WTC11 (cell line): Measurements from ENCODE around the gene SLC22A13. TPM values are rescaled to one million over a fixed set of nuclear protein-coding genes. Genes with fewer than 3 reads are reported as not detected.

Source experiments
- ATAC-seq: fragments of 200-7000 bp; cut with Tn5 transposase; 2 replicates; pipeline ENCODE4 v1.10.0; 2021; ENCODE audit warnings: mild to moderate bottlenecking, moderate library complexity
- CTCF ChIA-PET: fragments of 300-600 bp; sonication (Branson Sonifier 250); formaldehyde crosslinking; loops from one replicate; lab custom pipeline; 2021; ENCODE audit warnings: antibody characterized with exemption; lab: Charles Lee
- POLR2A ChIA-PET: fragments of 350-600 bp; sonication (Branson Sonifier 250); formaldehyde crosslinking; loops from one replicate; lab custom pipeline; 2021; ENCODE audit warnings: antibody characterized with exemption; lab: Charles Lee
- DNase-seq: peaks from one replicate; pipeline ENCODE4 v3.0.0; 2021; ENCODE audit warnings: low spot score
- H3K27ac Mint-ChIP-seq: 2 replicates; pipeline ENCODE4 v1.8.0; 2021; ENCODE audit warnings: mixed read lengths
- H3K27me3 Mint-ChIP-seq: 2 replicates; pipeline ENCODE4 v1.8.0; 2021; ENCODE audit warnings: low read depth, mild to moderate bottlenecking, moderate library complexity, mixed read lengths
- H3K36me3 Mint-ChIP-seq: 2 replicates; pipeline ENCODE4 v1.8.0; 2021; ENCODE audit warnings: mixed read lengths
- H3K4me1 Mint-ChIP-seq: 2 replicates; pipeline ENCODE4 v1.8.0; 2022; ENCODE audit warnings: mixed read lengths
- H3K4me3 Mint-ChIP-seq: 2 replicates; pipeline ENCODE4 v1.8.0; 2021; ENCODE audit warnings: mild to moderate bottlenecking, moderate library complexity, mixed read lengths
- H3K9me3 Mint-ChIP-seq: 2 replicates; pipeline ENCODE4 v1.8.0; 2021; ENCODE audit warnings: mixed read lengths
- AR ChIP-seq: fragments of 250-450 bp; sonication (Bioruptor Pico); IDR thresholded peaks from 2 replicates; pipeline ENCODE4 v1.9.0; 2021; ENCODE audit warnings: mild to moderate bottlenecking
- ARID4B ChIP-seq: sonication (generic); formaldehyde crosslinking; IDR thresholded peaks from 2 replicates; pipeline ENCODE4 v1.8.0; 2023; ENCODE audit warnings: missing genetic modification reagents, mild to moderate bottlenecking, borderline replicate concordance
- CREM ChIP-seq: sonication (generic); formaldehyde crosslinking; IDR thresholded peaks from 2 replicates; pipeline ENCODE4 v1.8.1; 2022; ENCODE audit warnings: mild to moderate bottlenecking, missing genetic modification reagents, moderate library complexity
- ELF4 ChIP-seq: sonication (generic); formaldehyde crosslinking; IDR thresholded peaks from 2 replicates; pipeline ENCODE4 v1.8.1; 2022; ENCODE audit warnings: low read depth, mild to moderate bottlenecking, moderate library complexity, missing genetic modification reagents
- GABPB1 ChIP-seq: sonication (generic); formaldehyde crosslinking; IDR thresholded peaks from 2 replicates; pipeline ENCODE4 v1.8.1; 2023; ENCODE audit warnings: mild to moderate bottlenecking, missing genetic modification reagents
- GTF2I ChIP-seq: fragments of 250-450 bp; sonication (Bioruptor Pico); conservative IDR thresholded peaks from 2 replicates; pipeline ENCODE4 v1.4.0; 2021; ENCODE audit warnings: mild to moderate bottlenecking
- MYBL2 ChIP-seq: sonication (generic); formaldehyde crosslinking; IDR thresholded peaks from 2 replicates; pipeline ENCODE4 v1.8.1; 2023; ENCODE audit warnings: mild to moderate bottlenecking, moderate library complexity, missing genetic modification reagents
- OVOL2 ChIP-seq: fragments of 250-450 bp; sonication (Bioruptor Pico); IDR thresholded peaks from 2 replicates; pipeline ENCODE4 v1.9.0; 2021; ENCODE audit warnings: mild to moderate bottlenecking, borderline replicate concordance
- PRRX2 ChIP-seq: fragments of 250-450 bp; sonication (Bioruptor Pico); IDR thresholded peaks from 2 replicates; pipeline ENCODE4 v1.8.0; 2021; ENCODE audit warnings: mild to moderate bottlenecking
- TEAD1 ChIP-seq: sonication (generic); formaldehyde crosslinking; IDR thresholded peaks from 2 replicates; pipeline ENCODE4 v1.8.0; 2022; ENCODE audit warnings: mild to moderate bottlenecking, missing genetic modification reagents
- USF1 ChIP-seq: sonication (generic); formaldehyde crosslinking; IDR thresholded peaks from 2 replicates; pipeline ENCODE4 v1.8.0; 2022; ENCODE audit warnings: mild to moderate bottlenecking, missing genetic modification reagents
- ZNF138 ChIP-seq: sonication (generic); formaldehyde crosslinking; conservative IDR thresholded peaks from 2 replicates; pipeline ENCODE4 v1.8.1; 2022; ENCODE audit warnings: mild to moderate bottlenecking, moderate library complexity, missing genetic modification reagents
- ZNF671 ChIP-seq: fragments of 250-450 bp; sonication (Bioruptor Pico); IDR thresholded peaks from 2 replicates; pipeline ENCODE4 v1.8.0; 2021; ENCODE audit warnings: mild to moderate bottlenecking
- total RNA-seq: library from RNA; stranded (reverse); gene quantifications from 3 replicates; pipeline ENCODE4 v1.2.3, GENCODE V29; 2021
- TF ChIP-seq, protein P1 (sequence below): sonication (generic); formaldehyde crosslinking; IDR thresholded peaks from 2 replicates; pipeline ENCODE4 v1.8.1; 2023; ENCODE audit warnings: mild to moderate bottlenecking, missing genetic modification reagents, moderate library complexity
- TF ChIP-seq, protein P2 (sequence below): sonication (generic); formaldehyde crosslinking; IDR thresholded peaks from 2 replicates; pipeline ENCODE4 v1.8.1; 2022; ENCODE audit warnings: mild to moderate bottlenecking, moderate library complexity, missing genetic modification reagents
- TF ChIP-seq, protein P3 (sequence below): sonication (generic); formaldehyde crosslinking; IDR thresholded peaks from 2 replicates; pipeline ENCODE4 v1.8.0; 2022; ENCODE audit warnings: missing genetic modification reagents
- TF ChIP-seq, protein P4 (sequence below): sonication (generic); formaldehyde crosslinking; IDR thresholded peaks from 2 replicates; pipeline ENCODE4 v1.8.1; 2022; ENCODE audit warnings: missing genetic modification reagents, borderline replicate concordance

Gene SLC22A13
- total RNA-seq, 1 experiment from 2014 or later = 0.42 TPM

- H3K36me3 Mint-ChIP-seq = no peaks in the 10 kb centered on the region
- no peak for ATAC-seq
- TF ChIP-seq GTF2I (CRISPR knock-in tag) (no peak), AR (CRISPR knock-in tag) (no peak), TEAD1 (CRISPR knock-in tag) (no peak), OVOL2 (CRISPR knock-in tag) (no peak), PRRX2 (CRISPR knock-in tag) (no peak), ZNF671 (CRISPR knock-in tag) (no peak), GABPB1 (CRISPR knock-in tag) (no peak)
- TF ChIP-seq, protein P1, sequence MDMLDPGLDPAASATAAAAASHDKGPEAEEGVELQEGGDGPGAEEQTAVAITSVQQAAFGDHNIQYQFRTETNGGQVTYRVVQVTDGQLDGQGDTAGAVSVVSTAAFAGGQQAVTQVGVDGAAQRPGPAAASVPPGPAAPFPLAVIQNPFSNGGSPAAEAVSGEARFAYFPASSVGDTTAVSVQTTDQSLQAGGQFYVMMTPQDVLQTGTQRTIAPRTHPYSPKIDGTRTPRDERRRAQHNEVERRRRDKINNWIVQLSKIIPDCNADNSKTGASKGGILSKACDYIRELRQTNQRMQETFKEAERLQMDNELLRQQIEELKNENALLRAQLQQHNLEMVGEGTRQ (CRISPR knock-in tag) = no peak
- TF ChIP-seq, protein P2, sequence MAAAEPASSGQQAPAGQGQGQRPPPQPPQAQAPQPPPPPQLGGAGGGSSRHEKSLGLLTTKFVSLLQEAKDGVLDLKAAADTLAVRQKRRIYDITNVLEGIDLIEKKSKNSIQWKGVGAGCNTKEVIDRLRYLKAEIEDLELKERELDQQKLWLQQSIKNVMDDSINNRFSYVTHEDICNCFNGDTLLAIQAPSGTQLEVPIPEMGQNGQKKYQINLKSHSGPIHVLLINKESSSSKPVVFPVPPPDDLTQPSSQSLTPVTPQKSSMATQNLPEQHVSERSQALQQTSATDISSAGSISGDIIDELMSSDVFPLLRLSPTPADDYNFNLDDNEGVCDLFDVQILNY (CRISPR knock-in tag) = no peak
- no peaks in the 10 kb centered on the region for H3K27me3 Mint-ChIP-seq
- no peaks in the 10 kb centered on the region; the same call in 1 of the 2 replicates for H3K9me3 Mint-ChIP-seq
- H3K4me1 Mint-ChIP-seq = peaks cover 25% of the 10 kb centered on the region
- H3K27ac Mint-ChIP-seq = no peak overlapping the region
- ChIA-PET CTCF (no interaction called here), POLR2A (no interaction called here)
- H3K4me3 Mint-ChIP-seq = no peak overlapping the region
- DNase-seq = no peak
Measured at GRCh38 chr3:38268522-38268921, 2.9 kb downstream of the SLC22A13 start.

DNA sequence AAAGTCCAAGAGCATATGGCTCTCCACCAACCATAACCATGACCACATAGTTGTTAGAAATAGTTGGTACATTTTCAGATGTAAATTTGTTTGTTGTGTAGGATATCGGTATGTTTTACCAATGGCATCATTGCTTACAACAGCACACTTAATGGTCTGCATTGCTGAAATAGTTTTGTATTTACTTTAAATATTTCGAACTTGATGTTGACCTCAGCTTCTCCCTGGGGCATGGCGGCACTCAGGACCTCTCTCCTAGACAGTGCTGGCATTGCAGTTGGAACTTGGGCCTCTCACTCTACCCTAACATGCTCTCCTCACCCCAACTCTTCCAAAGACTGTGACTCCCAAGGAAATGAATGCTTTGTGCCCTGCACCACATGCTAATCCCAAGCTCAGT, 5.0 kb downstream of the SLC22A13 start:
- POLR2A ChIA-PET = interaction anchor here (0.6 kb wide), 1 partner anchor 1881 kb away, joined by 5 read pairs; no protein-coding TSS in a partner anchor
- no peaks in the 10 kb centered on the region; the same call in 1 of the 2 replicates for H3K9me3 Mint-ChIP-seq
- CTCF ChIA-PET = interaction anchor here (0.6 to 0.8 kb wide), 2 partner anchors 11 to 269 kb away, joined by 3 to 4 read pairs; partner anchors contain the start of gene SLC22A14

More for the DNA sequence above, 5.0 kb downstream of the SLC22A13 start:
- ATAC-seq (no peak), DNase-seq (no peak)
- Mint-ChIP-seq H3K27ac (no peak overlapping the region), H3K36me3 (no peaks in the 10 kb centered on the region), H3K4me3 (no peak overlapping the region), H3K4me1 (peaks cover 14% of the 10 kb centered on the region), H3K27me3 (no peaks in the 10 kb centered on the region)
- TF ChIP-seq, protein P3, sequence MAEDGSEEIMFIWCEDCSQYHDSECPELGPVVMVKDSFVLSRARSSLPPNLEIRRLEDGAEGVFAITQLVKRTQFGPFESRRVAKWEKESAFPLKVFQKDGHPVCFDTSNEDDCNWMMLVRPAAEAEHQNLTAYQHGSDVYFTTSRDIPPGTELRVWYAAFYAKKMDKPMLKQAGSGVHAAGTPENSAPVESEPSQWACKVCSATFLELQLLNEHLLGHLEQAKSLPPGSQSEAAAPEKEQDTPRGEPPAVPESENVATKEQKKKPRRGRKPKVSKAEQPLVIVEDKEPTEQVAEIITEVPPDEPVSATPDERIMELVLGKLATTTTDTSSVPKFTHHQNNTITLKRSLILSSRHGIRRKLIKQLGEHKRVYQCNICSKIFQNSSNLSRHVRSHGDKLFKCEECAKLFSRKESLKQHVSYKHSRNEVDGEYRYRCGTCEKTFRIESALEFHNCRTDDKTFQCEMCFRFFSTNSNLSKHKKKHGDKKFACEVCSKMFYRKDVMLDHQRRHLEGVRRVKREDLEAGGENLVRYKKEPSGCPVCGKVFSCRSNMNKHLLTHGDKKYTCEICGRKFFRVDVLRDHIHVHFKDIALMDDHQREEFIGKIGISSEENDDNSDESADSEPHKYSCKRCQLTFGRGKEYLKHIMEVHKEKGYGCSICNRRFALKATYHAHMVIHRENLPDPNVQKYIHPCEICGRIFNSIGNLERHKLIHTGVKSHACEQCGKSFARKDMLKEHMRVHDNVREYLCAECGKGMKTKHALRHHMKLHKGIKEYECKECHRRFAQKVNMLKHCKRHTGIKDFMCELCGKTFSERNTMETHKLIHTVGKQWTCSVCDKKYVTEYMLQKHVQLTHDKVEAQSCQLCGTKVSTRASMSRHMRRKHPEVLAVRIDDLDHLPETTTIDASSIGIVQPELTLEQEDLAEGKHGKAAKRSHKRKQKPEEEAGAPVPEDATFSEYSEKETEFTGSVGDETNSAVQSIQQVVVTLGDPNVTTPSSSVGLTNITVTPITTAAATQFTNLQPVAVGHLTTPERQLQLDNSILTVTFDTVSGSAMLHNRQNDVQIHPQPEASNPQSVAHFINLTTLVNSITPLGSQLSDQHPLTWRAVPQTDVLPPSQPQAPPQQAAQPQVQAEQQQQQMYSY (CRISPR knock-in tag) = no peak
- TF ChIP-seq ARID4B (CRISPR knock-in tag) (no peak), USF1 (CRISPR knock-in tag) (no peak), ELF4 (CRISPR knock-in tag) (no peak), ZNF138 (CRISPR knock-in tag) (no peak), ZNF671 (CRISPR knock-in tag) (no peak), MYBL2 (CRISPR knock-in tag) (no peak), CREM (no peak)
- TF ChIP-seq, protein P4, sequence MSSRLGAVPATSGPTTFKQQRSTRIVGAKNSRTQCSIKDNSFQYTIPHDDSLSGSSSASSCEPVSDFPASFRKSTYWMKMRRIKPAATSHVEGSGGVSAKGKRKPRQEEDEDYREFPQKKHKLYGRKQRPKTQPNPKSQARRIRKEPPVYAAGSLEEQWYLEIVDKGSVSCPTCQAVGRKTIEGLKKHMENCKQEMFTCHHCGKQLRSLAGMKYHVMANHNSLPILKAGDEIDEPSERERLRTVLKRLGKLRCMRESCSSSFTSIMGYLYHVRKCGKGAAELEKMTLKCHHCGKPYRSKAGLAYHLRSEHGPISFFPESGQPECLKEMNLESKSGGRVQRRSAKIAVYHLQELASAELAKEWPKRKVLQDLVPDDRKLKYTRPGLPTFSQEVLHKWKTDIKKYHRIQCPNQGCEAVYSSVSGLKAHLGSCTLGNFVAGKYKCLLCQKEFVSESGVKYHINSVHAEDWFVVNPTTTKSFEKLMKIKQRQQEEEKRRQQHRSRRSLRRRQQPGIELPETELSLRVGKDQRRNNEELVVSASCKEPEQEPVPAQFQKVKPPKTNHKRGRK = no peak
- TF ChIP-seq, protein P1 (CRISPR knock-in tag) = no peak
